Activated CD8-positive, alpha-beta memory T cell treated with anti-CD3 and anti-CD28 coated beads, Interleukin-2, amount 50 U/mL, for 1 hour (primary cell): Measurements from ENCODE around the gene HAPLN1.

ENCODE experiments used
- DNase-seq: peaks from one replicate; pipeline ENCODE4 v3.0.0-alpha.2; 2020; ENCODE audit errors: extremely low read depth

The HAPLN1 gene

GRCh38 chr5:83718195-83718825 is 2.3 kb downstream of the HAPLN1 start:
- DNase-seq: no peak

DNA sequence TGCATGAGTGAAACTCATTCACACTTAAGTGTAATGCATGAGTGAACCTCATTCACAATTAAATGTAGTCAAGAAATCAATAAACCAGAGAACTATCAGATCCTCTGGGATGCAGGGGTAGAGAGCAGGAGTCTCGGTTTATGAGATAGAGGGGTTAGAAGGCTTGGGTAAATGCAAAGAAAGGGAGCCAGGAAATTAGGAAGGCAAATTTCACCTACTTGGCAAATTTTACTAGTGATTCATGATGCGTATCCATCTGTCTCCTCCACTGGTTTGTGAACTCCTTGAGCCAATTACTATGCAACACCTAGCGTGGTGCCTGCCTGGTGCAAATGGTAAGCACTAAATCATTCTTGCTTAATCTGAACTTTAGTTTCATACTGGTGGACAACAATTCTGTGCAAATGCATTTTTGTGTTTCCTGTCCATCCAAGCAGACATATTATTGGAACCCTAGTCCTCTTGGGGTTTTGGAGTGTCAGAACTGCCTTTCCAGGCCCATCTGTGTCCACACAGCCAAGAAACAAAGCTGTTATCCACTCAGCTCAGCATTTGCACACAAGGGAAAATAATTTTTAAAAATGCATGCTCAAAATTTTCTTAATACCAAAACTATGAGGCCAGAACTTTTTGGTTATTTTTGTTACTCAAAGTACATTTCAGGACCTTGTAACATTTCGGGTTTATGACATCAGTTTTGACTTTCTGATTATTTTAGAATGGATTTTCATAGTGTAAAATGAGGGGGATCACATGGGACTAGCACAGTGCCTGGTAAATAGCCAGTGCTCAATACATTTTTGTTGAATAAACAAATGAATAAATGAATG is 5.2 kb downstream of the HAPLN1 start:
- no peak for DNase-seq

- no peak for DNase-seq
Measured at GRCh38 chr5:83714810-83715209, 5.8 kb downstream of the HAPLN1 start.

- DNase-seq: no peak
Measured at GRCh38 chr5:83711982-83712601, 8.6 kb downstream of the HAPLN1 start.

GRCh38 chr5:83709973-83710372 is 10.7 kb downstream of the HAPLN1 start:
- no peak for DNase-seq

DNA sequence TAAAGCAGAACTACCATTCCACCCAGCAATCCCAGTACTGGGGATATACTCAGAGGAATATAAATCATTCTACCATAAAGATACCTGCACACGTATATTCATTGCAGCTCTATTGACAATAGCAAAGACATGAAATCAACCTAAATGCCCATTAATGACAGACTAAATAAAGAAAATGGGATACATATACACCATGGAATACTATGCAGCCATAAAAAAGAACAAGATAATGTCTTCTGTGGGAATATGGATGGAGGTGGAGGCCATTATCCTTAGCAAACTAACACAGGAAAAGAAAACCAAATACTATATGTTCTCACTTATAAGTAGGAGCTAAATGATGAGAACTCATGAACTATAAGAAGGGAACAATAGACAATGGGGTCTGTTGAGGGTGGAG is 12.5 kb downstream of the HAPLN1 start:
- DNase-seq: no peak

- DNase-seq: no peak
Measured at GRCh38 chr5:83703059-83703458, 17.6 kb downstream of the HAPLN1 start.

- no peak for DNase-seq
Measured at GRCh38 chr5:83701886-83702285, 18.8 kb downstream of the HAPLN1 start.

- no peak for DNase-seq
Measured at GRCh38 chr5:83689881-83690280, 30.8 kb downstream of the HAPLN1 start.

- DNase-seq: no peak
Measured at GRCh38 chr5:83688281-83688680, 32.4 kb downstream of the HAPLN1 start.

- DNase-seq: no peak
Measured at GRCh38 chr5:83687124-83687619, 33.5 kb downstream of the HAPLN1 start.

DNA sequence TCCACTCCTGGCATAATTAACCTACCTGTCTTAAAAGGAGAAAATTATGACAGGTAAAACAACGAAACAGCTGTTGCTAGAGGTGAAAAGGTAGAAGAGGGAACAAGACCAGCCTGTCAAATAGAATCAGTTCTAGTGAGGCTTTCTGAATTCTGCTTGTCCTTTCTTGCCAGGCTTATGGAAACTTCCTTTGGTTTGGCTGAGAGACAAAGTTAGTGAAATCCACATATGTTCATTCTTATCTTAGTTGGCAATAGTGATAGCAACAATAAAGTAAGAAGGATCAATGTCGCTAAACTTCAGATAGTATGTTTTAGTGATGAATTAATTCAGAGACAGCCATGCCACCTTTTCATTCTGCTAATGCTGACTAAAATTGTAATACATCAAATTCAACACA is 34.4 kb downstream of the HAPLN1 start:
- DNase-seq: no peak

DNA sequence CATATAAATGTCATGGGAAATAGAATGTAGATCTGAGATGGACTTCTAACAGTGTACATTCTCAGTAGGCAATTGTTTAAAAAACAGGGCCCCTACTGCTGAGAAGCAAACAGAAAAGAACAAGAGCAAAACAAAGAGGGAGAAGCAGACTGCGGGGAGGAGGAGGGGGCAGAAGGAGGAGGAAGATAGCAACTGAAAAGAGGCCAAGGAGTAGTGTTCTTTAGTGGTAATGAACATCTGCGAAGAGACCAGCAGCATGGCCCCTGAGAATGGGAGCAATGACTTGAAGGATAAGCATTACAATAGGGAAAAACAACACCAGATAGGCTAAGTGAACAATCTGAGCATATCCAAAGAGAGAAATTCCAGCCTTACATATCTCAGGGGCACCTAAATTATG is 36.8 kb downstream of the HAPLN1 start:
- no peak for DNase-seq

DNA sequence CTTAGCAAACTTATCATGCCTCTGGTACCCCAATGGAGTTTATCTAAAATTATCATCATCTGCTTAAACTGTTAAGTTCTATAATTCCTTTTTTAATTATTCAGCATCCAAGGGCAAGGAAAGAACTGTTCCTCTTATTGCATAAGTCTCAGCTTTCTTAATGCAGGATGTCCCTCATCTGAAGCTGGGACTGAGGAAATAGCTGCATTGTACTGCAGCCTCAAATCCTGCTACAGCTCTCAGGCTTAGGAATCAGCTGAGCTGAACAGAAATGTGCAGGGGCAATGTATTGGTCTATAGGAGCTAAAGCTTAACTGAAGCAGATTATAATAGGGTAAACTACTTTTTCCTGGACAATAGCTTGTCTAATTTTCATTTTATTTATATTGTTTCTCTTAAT is 48.0 kb downstream of the HAPLN1 start:
- DNase-seq: no peak

DNA sequence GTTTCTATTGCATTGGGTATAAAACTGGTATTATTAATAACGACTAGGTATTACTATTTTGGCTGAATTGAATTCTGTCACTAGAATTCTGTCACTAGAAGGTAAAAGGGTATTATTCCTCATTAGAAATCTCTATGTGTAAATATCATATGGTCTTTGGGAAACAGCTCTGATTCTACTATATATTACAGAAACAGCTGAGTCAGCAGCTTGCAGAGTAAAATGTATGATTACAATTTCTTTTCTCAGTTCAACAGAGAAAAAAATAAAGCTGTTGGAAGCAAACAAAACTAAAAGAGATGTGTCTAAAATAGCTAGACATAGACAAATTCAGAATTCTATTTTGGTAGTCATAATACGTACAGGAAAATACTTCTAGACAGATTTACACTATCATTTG is 48.5 kb downstream of the HAPLN1 start:
- DNase-seq: no peak

DNA sequence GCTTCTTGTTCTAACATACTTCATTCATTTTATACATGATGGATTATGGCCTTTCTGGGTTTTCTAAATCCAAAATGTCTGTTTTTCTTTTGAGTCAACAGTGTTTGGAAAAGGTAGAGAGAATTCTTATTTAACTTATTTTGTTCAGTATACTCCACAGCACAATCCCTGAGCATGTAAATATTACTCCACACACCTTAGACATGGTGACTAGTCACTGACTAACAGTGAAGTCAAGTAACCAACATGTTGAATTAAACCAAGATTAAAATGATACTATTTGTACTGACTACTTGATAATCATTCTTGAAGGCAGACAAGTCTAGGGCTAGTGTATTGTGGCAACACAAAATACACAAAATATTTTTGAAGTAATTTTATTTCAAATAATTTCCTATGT is 55.0 kb downstream of the HAPLN1 start:
- no peak for DNase-seq

DNA sequence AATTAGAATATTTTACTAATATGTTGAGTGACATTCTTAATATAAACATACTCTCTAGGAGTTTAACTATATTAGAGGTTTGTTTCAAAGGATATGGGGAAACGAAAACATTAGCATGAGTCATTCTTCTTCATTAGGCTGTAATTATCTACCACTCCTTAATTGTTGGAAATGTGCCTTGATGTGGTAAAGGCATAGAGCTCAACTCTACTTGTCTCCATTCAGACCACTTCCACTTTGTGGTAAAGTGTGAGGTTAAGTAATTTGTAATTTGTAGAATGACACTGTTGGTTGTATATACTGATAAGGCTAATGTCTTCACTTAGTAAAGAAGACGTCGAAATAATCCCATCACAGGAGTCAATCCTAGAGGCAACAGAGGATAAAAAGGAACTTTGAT is 58.1 kb downstream of the HAPLN1 start:
- no peak for DNase-seq

GRCh38 chr5:83657807-83658525 is 62.7 kb downstream of the HAPLN1 start:
- no peak for DNase-seq

- no peak for DNase-seq
Measured at GRCh38 chr5:83654427-83654994, 66.1 kb downstream of the HAPLN1 start.

DNA sequence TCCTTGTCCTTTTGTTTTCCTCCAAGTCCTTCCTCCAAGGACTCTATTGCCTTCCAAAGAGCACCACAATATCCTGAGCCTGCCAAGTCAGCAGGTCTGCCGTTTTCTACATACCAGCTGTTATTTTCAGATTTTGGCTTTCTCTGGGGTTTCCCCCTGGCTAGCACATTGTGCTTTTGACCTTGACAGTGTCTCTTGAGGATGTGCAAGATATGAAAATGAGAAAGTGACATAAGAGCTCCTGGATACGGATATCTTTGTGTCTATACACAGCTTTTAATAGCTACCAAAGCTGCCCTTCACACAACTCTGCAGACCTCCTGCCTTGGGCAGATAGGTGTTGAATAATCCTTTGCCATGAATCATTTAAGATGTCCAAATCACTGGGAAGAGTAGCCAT is 67.0 kb downstream of the HAPLN1 start:
- DNase-seq: no peak

GRCh38 chr5:83645936-83646335 is 74.7 kb downstream of the HAPLN1 start:
- no peak for DNase-seq

DNA sequence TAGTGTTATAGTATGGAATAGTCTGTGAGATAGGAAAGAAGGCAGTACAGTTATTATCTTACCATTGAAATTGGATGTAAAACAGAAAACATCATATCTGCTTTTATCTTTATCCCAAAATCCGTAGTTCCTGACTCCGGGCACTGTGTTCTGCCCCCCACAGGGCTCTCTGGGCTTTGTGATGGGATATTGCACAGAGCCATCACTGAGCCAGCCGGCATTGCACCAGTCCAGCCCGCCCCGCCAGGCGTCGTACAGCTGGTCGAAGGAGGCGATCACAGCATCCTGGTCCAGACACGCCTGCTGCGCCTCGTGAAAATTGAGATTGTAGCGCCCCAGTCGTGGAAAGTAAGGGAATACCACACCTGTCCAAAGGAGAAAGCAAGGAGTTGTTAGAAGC is 76.4 kb downstream of the HAPLN1 start:
- DNase-seq: no peak
